ENCODE results near the gene SLC37A3.
A peak's percentile ranks its signal among the peaks of the same experiment; 100 is the strongest.
"Not testable (repeated sequence)": the region's sequence is repeated elsewhere in the genome, so short reads cannot be mapped to it uniquely, and the experiment has no call there.

SLC37A3 gene, protein sequence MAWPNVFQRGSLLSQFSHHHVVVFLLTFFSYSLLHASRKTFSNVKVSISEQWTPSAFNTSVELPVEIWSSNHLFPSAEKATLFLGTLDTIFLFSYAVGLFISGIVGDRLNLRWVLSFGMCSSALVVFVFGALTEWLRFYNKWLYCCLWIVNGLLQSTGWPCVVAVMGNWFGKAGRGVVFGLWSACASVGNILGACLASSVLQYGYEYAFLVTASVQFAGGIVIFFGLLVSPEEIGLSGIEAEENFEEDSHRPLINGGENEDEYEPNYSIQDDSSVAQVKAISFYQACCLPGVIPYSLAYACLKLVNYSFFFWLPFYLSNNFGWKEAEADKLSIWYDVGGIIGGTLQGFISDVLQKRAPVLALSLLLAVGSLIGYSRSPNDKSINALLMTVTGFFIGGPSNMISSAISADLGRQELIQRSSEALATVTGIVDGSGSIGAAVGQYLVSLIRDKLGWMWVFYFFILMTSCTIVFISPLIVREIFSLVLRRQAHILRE

DNA sequence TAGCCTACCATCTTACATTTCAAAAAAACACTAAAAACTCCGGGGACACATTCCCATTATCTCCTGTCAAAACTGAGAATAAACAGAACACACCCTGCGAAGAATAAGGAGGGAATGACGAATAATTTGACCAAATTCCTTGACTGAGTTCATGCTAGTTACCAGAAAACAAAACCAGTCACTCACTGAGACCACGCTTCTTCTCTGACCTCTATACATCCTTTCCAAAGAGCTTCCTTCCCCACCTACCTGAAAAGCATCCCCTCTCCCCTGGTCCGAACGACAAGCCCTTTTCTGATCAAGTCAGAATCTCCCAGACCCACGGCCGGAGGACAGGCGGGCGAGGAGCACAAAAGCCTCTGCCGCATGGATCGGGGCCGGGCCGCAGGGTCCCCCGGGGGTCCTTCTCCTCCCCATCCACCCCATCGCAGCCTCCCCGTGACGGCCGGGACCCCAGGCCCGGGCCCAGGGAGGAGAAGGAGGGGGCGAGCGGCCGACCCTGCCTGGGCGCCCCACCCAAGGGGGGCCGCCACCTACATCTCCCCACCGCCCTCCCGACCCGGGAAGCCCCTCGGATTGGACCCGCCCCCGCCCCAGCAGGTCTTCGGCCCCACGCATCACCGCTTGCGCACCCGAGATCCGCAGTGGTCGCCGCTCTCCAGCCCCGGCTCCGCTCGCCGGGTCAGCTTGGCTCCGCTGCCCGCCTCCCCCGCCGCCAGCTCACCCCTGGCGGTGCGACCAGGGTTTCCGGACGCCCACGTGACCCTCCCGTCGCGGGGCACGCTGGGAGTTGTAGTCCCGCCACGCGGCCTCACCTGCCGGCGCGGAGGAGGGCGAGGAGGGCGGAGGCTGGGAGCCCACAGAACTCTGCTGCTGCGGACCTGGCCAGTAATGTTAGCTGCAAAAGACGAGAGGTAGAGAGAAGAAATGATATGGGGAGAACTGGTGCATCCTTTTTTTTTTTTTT is at the start of gene SLC37A3:
Gene SLC37A3, minus strand, starts transcription at position 747 of the 967 bp plus-strand sequence. CDS start 16,004 bp downstream, outside the sequence.
- peak; percentile 81 for DNase-seq (ENCODE audit: low read depth)

- DNase-seq (ENCODE audit: low read depth) = no peak
Measured at GRCh38 chr7:140447841-140448240, 49.5 kb upstream of the SLC37A3 start.

- no peak for DNase-seq (ENCODE audit: low read depth)
Measured at GRCh38 chr7:140446467-140446866, 48.1 kb upstream of the SLC37A3 start.

- DNase-seq (ENCODE audit: low read depth) = no peak
Measured at GRCh38 chr7:140441519-140441918, 43.2 kb upstream of the SLC37A3 start.

DNA sequence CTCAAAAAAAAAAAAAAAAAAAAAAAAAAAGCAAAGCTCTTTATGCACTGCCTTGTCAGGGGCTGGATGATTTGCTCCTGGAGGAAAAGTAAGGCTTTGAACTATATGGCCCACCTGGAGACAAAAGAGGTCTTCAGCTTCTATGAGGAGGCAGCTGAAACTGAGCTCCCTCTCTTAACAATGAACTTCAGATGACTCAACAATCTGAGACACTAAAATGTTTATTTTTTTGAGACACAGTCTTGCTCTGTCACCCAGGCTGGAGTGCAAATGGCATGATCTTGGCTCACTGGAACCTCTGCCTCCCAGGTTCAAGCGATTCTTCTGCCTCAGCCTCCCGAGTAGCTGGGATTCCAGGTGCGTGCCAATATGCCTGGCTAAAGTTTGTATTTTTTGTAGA is 42.3 kb upstream of the SLC37A3 start:
- no peak for DNase-seq (ENCODE audit: low read depth)

GRCh38 chr7:140439359-140439758 is 41.0 kb upstream of the SLC37A3 start:
- DNase-seq (ENCODE audit: low read depth) = no peak

DNA sequence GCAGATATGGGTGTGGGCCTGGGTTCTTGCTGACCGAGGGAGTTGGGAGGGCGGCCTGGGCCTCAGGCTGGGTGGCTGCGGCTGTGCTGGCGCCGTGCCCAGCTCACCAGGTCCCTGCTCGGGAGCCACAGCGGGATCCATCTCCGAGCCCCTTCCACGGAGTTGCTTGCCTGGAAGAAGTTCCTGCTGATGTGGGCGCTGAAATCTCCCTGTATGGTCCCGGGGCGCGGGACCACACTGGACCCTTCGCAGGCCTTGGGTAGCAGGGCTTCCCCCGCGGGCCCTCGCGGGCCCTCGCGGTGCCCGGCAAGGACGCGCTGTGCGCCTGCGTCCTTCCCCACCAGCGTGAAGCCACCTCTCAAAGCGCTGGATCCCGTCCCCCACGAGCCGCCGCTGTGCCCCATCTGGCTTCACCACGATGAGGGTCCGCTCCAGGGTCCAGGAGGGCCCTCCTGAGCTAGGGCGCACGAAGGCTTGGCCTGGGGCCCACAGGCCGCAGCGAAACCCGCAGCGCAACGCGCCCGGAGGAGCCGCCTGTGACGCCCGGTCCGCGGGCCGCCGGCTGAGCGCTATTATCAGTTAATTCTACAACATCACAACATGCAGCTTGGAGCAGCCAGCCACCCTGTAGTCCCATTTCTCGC is 37.0 kb upstream of the SLC37A3 start:
- no peak for DNase-seq (ENCODE audit: low read depth)

GRCh38 chr7:140433396-140433795 is 35.1 kb upstream of the SLC37A3 start:
- DNase-seq (ENCODE audit: low read depth) = no peak

- DNase-seq (ENCODE audit: low read depth) = no peak
Measured at GRCh38 chr7:140426130-140426529, 27.8 kb upstream of the SLC37A3 start.

- no peak for DNase-seq (ENCODE audit: low read depth)
Measured at GRCh38 chr7:140425718-140426117, 27.4 kb upstream of the SLC37A3 start.

DNA sequence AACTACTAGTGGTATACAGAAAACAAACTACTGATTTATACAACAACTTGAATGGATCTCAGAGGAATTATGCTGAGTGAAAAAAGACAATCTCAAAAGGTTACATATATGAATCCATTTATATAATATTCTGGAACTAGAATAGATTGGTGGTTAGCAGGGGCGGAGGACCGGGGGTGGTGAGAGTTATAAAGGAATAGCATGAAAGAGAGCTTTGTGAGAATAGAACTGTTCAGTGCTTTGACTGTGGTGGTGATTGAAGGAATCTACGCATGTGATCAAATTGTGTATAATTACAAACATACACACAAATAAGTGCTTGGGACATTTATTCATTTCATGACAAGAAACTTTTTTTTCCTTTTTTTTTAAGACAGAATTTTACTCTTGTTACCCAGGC is 25.2 kb upstream of the SLC37A3 start:
- no peak for DNase-seq (ENCODE audit: low read depth)

DNA sequence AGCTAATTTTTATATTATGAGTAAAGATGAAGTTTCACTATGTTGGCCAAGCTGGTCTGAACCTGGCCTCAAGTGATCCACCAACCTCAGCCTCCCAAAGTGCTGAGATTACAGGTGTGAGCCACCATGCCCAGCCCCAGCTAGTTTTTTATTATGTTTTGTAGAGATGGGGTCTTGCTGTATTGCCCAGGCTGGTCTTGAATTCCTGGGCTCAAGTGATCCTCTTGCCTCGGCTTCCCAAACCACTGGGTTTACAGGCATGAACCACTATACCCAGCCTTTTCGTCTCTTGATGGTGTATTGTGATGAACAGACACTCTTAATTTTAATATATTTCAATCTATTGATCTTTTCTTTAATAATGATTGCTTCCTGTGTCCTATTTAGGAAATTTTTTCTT is 23.2 kb upstream of the SLC37A3 start:
- DNase-seq (ENCODE audit: low read depth) = no peak

GRCh38 chr7:140418653-140419052 is 20.3 kb upstream of the SLC37A3 start:
- no peak for DNase-seq (ENCODE audit: low read depth)

- DNase-seq (ENCODE audit: low read depth) = not testable (repeated sequence)
Measured at GRCh38 chr7:140418156-140418472, 19.8 kb upstream of the SLC37A3 start.

GRCh38 chr7:140417456-140418155 is 19.3 kb upstream of the SLC37A3 start:
- DNase-seq (ENCODE audit: low read depth) = no peak

- DNase-seq (ENCODE audit: low read depth) = no peak
Measured at GRCh38 chr7:140416560-140416959, 18.2 kb upstream of the SLC37A3 start.

GRCh38 chr7:140415816-140416215 is 17.5 kb upstream of the SLC37A3 start:
- not testable (repeated sequence) for DNase-seq (ENCODE audit: low read depth)

DNA sequence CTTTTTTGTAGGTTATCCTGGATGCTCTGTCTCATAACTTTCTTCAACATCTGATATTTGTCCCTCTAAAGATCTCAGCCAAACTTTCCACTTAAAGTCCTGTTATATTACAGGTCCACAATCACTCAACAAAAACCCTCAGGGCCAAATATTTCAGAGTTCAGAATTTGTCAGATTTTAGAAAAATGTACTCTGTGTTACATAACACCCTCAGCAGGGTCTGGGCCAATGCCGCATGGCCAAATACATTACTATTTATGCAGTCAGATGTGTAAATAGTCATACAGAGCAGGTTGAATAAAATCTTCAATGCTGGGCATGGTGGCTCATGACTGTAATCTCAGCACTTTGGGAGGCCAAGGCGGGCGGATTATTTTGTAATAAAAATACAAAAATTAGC is 17.0 kb upstream of the SLC37A3 start:
- no peak for DNase-seq (ENCODE audit: low read depth)

GRCh38 chr7:140404565-140405065 is 6.3 kb upstream of the SLC37A3 start:
- no peak for DNase-seq (ENCODE audit: low read depth)

GRCh38 chr7:140403878-140404564 is 5.7 kb upstream of the SLC37A3 start, which contains the start of gene RAB19:
Gene RAB19 (plus strand): TSS chr7:140404058. CDS start chr7:140407647, 3,589 bp downstream.
- DNase-seq (ENCODE audit: low read depth) = peak; percentile 40

Measured in activated T-cell treated with anti-CD3 and anti-CD28 coated beads for 1 hour (primary cell).